Type B pancreatic cell (in vitro differentiated cells): ENCODE data around the gene CHAF1B. TPM values are rescaled to one million over a fixed set of nuclear protein-coding genes. Genes with fewer than 3 reads are reported as not detected.
"Not testable (repeated sequence)": the region's sequence is repeated elsewhere in the genome, so short reads cannot be mapped to it uniquely, and the experiment has no call there.

Experiments
- DNase-seq: peaks from one replicate; pipeline ENCODE4 v3.0.0; 2021; ENCODE audit warnings: mixed read lengths; ENCODE audit not compliant: unreplicated experiment; ENCODE audit errors: extremely low spot score
- H3K27ac Mint-ChIP-seq: 2 replicates; pipeline ENCODE4 v1.8.0; 2021; ENCODE audit warnings: mild to moderate bottlenecking, mixed read lengths
- H3K27me3 Mint-ChIP-seq: 2 replicates; pipeline ENCODE4 v1.8.0; 2021; ENCODE audit warnings: mixed read lengths
- H3K36me3 Mint-ChIP-seq: 2 replicates; pipeline ENCODE4 v1.8.0; 2021; ENCODE audit warnings: mixed read lengths
- H3K4me1 Mint-ChIP-seq: one replicate; pipeline ENCODE4 v1.8.0; 2021; ENCODE audit warnings: mixed read lengths; ENCODE audit not compliant: unreplicated experiment
- H3K4me3 Mint-ChIP-seq: 2 replicates; pipeline ENCODE4 v1.8.0; 2021; ENCODE audit warnings: mild to moderate bottlenecking, mixed read lengths
- H3K9me3 Mint-ChIP-seq: 2 replicates; pipeline ENCODE4 v1.8.0; 2021; ENCODE audit warnings: mixed read lengths
- total RNA-seq: library from RNA; stranded (reverse); gene quantifications from 2 replicates; pipeline ENCODE4 v1.2.1, GENCODE V29; 2021; ENCODE audit warnings: low replicate concordance
- TF ChIP-seq, protein P1 (sequence below): fragments of 200-600 bp; sonication (generic); conservative IDR thresholded peaks from 2 replicates; pipeline ENCODE4 v1.5.0; 2021; ENCODE audit warnings: antibody characterized with exemption, mild to moderate bottlenecking

The CHAF1B gene
- total RNA-seq, 1 donor from 2014 or later, result 17.1 TPM

GRCh38 chr21:36381841-36382589, 3.2 kb upstream of the CHAF1B start:
- Mint-ChIP-seq H3K4me1 (peaks cover 8% of the 10 kb centered on the region), H3K27me3 (no peaks in the 10 kb centered on the region), H3K36me3 (peaks cover 5% of the 10 kb centered on the region), H3K4me3 (peak overlapping the region; percentile 27), H3K27ac (no peak overlapping the region), H3K9me3 (no peaks in the 10 kb centered on the region)
- TF ChIP-seq, protein P1, sequence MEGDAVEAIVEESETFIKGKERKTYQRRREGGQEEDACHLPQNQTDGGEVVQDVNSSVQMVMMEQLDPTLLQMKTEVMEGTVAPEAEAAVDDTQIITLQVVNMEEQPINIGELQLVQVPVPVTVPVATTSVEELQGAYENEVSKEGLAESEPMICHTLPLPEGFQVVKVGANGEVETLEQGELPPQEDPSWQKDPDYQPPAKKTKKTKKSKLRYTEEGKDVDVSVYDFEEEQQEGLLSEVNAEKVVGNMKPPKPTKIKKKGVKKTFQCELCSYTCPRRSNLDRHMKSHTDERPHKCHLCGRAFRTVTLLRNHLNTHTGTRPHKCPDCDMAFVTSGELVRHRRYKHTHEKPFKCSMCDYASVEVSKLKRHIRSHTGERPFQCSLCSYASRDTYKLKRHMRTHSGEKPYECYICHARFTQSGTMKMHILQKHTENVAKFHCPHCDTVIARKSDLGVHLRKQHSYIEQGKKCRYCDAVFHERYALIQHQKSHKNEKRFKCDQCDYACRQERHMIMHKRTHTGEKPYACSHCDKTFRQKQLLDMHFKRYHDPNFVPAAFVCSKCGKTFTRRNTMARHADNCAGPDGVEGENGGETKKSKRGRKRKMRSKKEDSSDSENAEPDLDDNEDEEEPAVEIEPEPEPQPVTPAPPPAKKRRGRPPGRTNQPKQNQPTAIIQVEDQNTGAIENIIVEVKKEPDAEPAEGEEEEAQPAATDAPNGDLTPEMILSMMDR, result no peak
- peak; percentile 11 for DNase-seq

GRCh38 chr21:36382722-36383121, 2.5 kb upstream of the CHAF1B start:
- H3K4me1 Mint-ChIP-seq, result peaks cover 12% of the 10 kb centered on the region
- H3K9me3 Mint-ChIP-seq, H3K27ac Mint-ChIP-seq, H3K36me3 Mint-ChIP-seq, H3K27me3 Mint-ChIP-seq, H3K4me3 Mint-ChIP-seq, DNase-seq: not testable (repeated sequence)

- no peak for DNase-seq
- Mint-ChIP-seq H3K4me1 (peaks cover 16% of the 10 kb centered on the region), H3K9me3 (no peaks in the 10 kb centered on the region), H3K27ac (no peak overlapping the region), H3K27me3 (no peaks in the 10 kb centered on the region), H3K36me3 (peaks cover 9% of the 10 kb centered on the region), H3K4me3 (peak overlapping the region; percentile 58)
- TF ChIP-seq, protein P1, result no peak
Observed at GRCh38 chr21:36384885-36385232, 333 bp upstream of the CHAF1B start.

GRCh38 chr21:36386031-36386642, 945 bp downstream of the CHAF1B start:
- H3K27me3 Mint-ChIP-seq, result no peaks in the 10 kb centered on the region
- H3K9me3 Mint-ChIP-seq, result no peaks in the 10 kb centered on the region
- TF ChIP-seq, protein P1, result no peak
- H3K27ac Mint-ChIP-seq, result peak overlapping the region; percentile 42
- H3K4me1 Mint-ChIP-seq, result peaks cover 16% of the 10 kb centered on the region
- peaks cover 12% of the 10 kb centered on the region for H3K36me3 Mint-ChIP-seq
- peak overlapping the region; percentile 87 for H3K4me3 Mint-ChIP-seq
- peak; percentile 63 for DNase-seq

DNA sequence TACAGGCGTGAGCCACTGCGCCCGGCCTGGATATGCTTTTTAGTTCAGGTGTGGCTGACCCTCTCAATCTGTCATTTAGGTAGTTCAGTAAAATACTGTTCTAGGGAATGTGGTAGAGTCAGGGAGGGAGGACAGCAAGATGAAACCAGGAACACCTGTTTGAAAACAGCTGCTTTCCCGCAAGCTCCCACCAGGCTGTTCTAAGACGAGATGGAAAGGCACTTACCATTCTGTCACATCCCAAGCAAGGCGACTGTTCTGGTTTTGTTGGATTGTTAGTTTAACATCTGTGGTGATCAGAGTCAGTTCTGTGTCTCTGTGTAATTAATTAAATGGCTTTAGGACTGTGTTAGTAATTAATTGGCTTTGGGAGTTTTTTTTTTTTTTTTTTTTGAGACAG, 2.9 kb downstream of the CHAF1B start:
- no peak for DNase-seq
- TF ChIP-seq, protein P1, result no peak
- H3K4me1 Mint-ChIP-seq, result peaks cover 13% of the 10 kb centered on the region
- H3K27ac Mint-ChIP-seq, result peak overlapping the region; percentile 0
- no peaks in the 10 kb centered on the region for H3K9me3 Mint-ChIP-seq
- H3K27me3 Mint-ChIP-seq, result no peaks in the 10 kb centered on the region
- H3K4me3 Mint-ChIP-seq, result no peak overlapping the region
- peaks cover 16% of the 10 kb centered on the region for H3K36me3 Mint-ChIP-seq

DNA sequence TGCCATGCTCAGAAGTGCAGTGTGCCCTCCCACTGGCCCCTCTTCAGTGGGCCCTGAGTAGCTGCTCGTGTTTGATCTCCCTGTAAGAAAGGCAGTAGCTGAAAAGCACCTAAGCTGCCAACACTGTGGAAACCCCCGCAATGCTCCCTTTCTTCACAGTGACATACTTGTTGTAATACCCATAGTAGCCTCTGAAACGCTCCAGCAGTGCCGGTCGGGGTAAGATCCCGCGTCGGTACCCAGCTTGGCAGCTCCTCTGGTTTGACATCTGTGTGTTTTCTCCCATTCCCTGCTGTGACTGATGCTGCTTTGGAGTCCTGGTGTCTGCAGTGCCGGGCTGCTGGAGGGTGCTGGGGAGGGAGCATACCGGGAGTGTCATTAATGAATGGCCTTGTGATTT, 3.6 kb downstream of the CHAF1B start:
- H3K27ac Mint-ChIP-seq, result no peak overlapping the region
- H3K27me3 Mint-ChIP-seq, result no peaks in the 10 kb centered on the region
- peak overlapping the region; percentile 56 for H3K4me3 Mint-ChIP-seq
- H3K36me3 Mint-ChIP-seq, result peaks cover 16% of the 10 kb centered on the region
- TF ChIP-seq, protein P1, result peak; percentile 43
- H3K4me1 Mint-ChIP-seq, result peaks cover 13% of the 10 kb centered on the region
- H3K9me3 Mint-ChIP-seq, result no peaks in the 10 kb centered on the region
- DNase-seq, result peak; percentile 55

- Mint-ChIP-seq H3K36me3 (peaks cover 16% of the 10 kb centered on the region), H3K4me1 (peaks cover 10% of the 10 kb centered on the region)
- DNase-seq, result peak; percentile 10
- H3K4me3 Mint-ChIP-seq, H3K9me3 Mint-ChIP-seq, H3K27ac Mint-ChIP-seq, H3K27me3 Mint-ChIP-seq: not testable (repeated sequence)
Observed at GRCh38 chr21:36391649-36392048, 6.5 kb downstream of the CHAF1B start.
